Peyer's patch (tissue), 4 donors: Measurements from ENCODE around the gene SEPHS2. TPM values are rescaled to one million over a fixed set of nuclear protein-coding genes. Genes with fewer than 3 reads are reported as not detected.
A peak's percentile ranks its signal among the peaks of the same experiment; 100 is the strongest.

Experiments used
- DNase-seq, 3 donors: peaks; one replicate each; pipeline ENCODE4 v3.0.0-alpha.2; 2017 to 2019
- H3K27ac ChIP-seq, 4 donors: fragments of 200-600 bp; sonication (generic); one replicate each; pipeline ENCODE4 v1.5.1; 2016 to 2019
- H3K27me3 ChIP-seq, 2 donors: fragments of 200-600 bp; sonication (generic); one replicate each; pipeline ENCODE4 v1.5.1; 2019
- H3K36me3 ChIP-seq, 3 donors: fragments of 200-600 bp; sonication (generic); one replicate each; pipeline ENCODE4 v1.5.1; 2016 to 2019
- H3K4me1 ChIP-seq, 4 donors: fragments of 200-600 bp; sonication (generic); one replicate each; pipeline ENCODE4 v1.5.1; 2016 to 2019
- H3K4me3 ChIP-seq, 4 donors: fragments of 200-600 bp; sonication (generic); 1 replicate in 3 of 4; 2 replicates in 1 of 4; pipeline ENCODE4 v1.5.1; 2016 to 2019; ENCODE audit warnings: mild to moderate bottlenecking in 1 of 4
- H3K9me3 ChIP-seq, 4 donors: fragments of 200-600 bp; sonication (generic); one replicate each; pipeline ENCODE4 v1.5.1; 2016 to 2019; ENCODE audit warnings: mild to moderate bottlenecking in 1 of 4
- CTCF ChIP-seq, 6 experiments: fragments of 450-650 bp in 4 of 6; fragments of 200-600 bp in 2 of 6; sonication (generic) in 1 of 6; IDR thresholded peaks; one replicate each; pipeline ENCODE4 v1.5.1; 2017 to 2019; ENCODE audit warnings: antibody characterized with exemption in 6 of 6, mild to moderate bottlenecking in 3 of 6, moderate library complexity in 1 of 6
- POLR2A ChIP-seq, 2 donors: fragments of 450-650 bp; IDR thresholded peaks; one replicate each; pipeline ENCODE4 v1.5.1; 2017; ENCODE audit warnings: antibody characterized with exemption in 2 of 2, mild to moderate bottlenecking in 2 of 2, moderate library complexity in 2 of 2
- total RNA-seq, 4 donors: library from RNA; depleted of rRNA; stranded (reverse); fragments of >200 nt; gene quantifications; one replicate each; pipeline ENCODE4 v1.1.0, GENCODE V29; 2016

Gene SEPHS2
- total RNA-seq, 4 donors from 2014 or later = 47.9 to 130 (median 106) TPM

GRCh38 chr16:30414159-30414558 is 31.5 kb downstream of the SEPHS2 start:
- H3K9me3 ChIP-seq = no peaks in the 10 kb centered on the region
- H3K4me3 ChIP-seq = no peak overlapping the region
- no peaks in the 10 kb centered on the region for H3K36me3 ChIP-seq
- H3K27ac ChIP-seq = no peak overlapping the region
- DNase-seq = no peak
- TF ChIP-seq POLR2A (IDR thresholded peaks at IDR 0.05) (no peak), CTCF (IDR thresholded peaks at IDR 0.05) (no peak)
- no peaks in the 10 kb centered on the region for H3K27me3 ChIP-seq
- H3K4me1 ChIP-seq = peaks cover 0 to 19% (median 2%) of the 10 kb centered on the region in 4 donors

GRCh38 chr16:30413112-30413806 is 32.4 kb downstream of the SEPHS2 start:
- Histone ChIP-seq H3K27me3 (no peaks in the 10 kb centered on the region), H3K4me3 (no peak overlapping the region), H3K9me3 (no peaks in the 10 kb centered on the region), H3K27ac (no peak overlapping the region), H3K4me1 (peaks cover under 1 to 21% (median 3%) of the 10 kb centered on the region in 4 donors), H3K36me3 (no peaks in the 10 kb centered on the region)
- DNase-seq = no peak
- TF ChIP-seq POLR2A (IDR thresholded peaks at IDR 0.05) (no peak), CTCF (IDR thresholded peaks at IDR 0.05) (no peak)

- Histone ChIP-seq H3K4me1 (peaks cover 0 to 19% (median 7%) of the 10 kb centered on the region in 4 donors), H3K4me3 (no peak overlapping the region), H3K27ac (peak overlapping the region in 1 of 4 donors; percentile 45), H3K27me3 (no peaks in the 10 kb centered on the region), H3K9me3 (no peaks in the 10 kb centered on the region), H3K36me3 (no peaks in the 10 kb centered on the region)
- TF ChIP-seq CTCF (IDR thresholded peaks at IDR 0.05) (peak; percentile 88 to 96 (median 92)), POLR2A (IDR thresholded peaks at IDR 0.05) (peak in 1 of 2 donors; percentile 20)
- peak; percentile 92 to 97 (median 94) for DNase-seq
Measured at GRCh38 chr16:30409125-30410060, 36.3 kb downstream of the SEPHS2 start.

- Histone ChIP-seq H3K27me3 (no peaks in the 10 kb centered on the region), H3K27ac (peak overlapping the region; percentile 72 to 88 (median 85)), H3K36me3 (no peaks in the 10 kb centered on the region), H3K4me3 (peak overlapping the region; percentile 68 to 78 (median 73)), H3K9me3 (no peaks in the 10 kb centered on the region), H3K4me1 (peaks cover 0 to 19% (median 7%) of the 10 kb centered on the region in 4 donors)
- DNase-seq = no peak
- no peak for TF ChIP-seq CTCF (IDR thresholded peaks at IDR 0.05)
- no peak for TF ChIP-seq POLR2A (IDR thresholded peaks at IDR 0.05)
Measured at GRCh38 chr16:30407804-30408534, 37.7 kb downstream of the SEPHS2 start.

GRCh38 chr16:30407102-30407803 is 38.4 kb downstream of the SEPHS2 start, which contains the start of gene ZNF771:
ZNF771 (plus strand) TSS chr16:30407606; CDS start chr16:30408054, 448 bp downstream.
- H3K9me3 ChIP-seq = no peaks in the 10 kb centered on the region
- DNase-seq = peak; percentile 97 to 98 (median 97)
- H3K4me3 ChIP-seq = peak within 1 kb of the TSS; percentile 68 to 78 (median 73)
- no peaks in the 10 kb centered on the region for H3K27me3 ChIP-seq
- H3K36me3 ChIP-seq = no peaks in the 10 kb centered on the region
- peaks cover 0 to 20% (median 7%) of the 10 kb centered on the region in 4 donors for H3K4me1 ChIP-seq
- TF ChIP-seq CTCF (IDR thresholded peaks at IDR 0.05) (peak in 3 of 6 experiments; percentile 13 to 21 (median 19)), POLR2A (IDR thresholded peaks at IDR 0.05) (peak; percentile 38 to 50)
- peak within 1 kb of the TSS; percentile 72 to 88 (median 85) for H3K27ac ChIP-seq
